KOPT-K1 (cell line): ENCODE results near the gene LASP1NB.
"Not testable (repeated sequence)": the region's sequence is repeated elsewhere in the genome, so short reads cannot be mapped to it uniquely, and the experiment has no call there.

Experiments
- H3K27ac ChIP-seq: fragments of 200-600 bp; sonication (generic); 2 replicates; pipeline ENCODE4 v1.5.1; 2016; ENCODE audit warnings: antibody characterized with exemption, mild to moderate bottlenecking, low read depth, low read length; ENCODE audit not compliant: poor library complexity, severe bottlenecking
- H3K36me3 ChIP-seq: fragments of 200-600 bp; sonication (generic); 2 replicates; pipeline ENCODE4 v1.5.1; 2017; ENCODE audit warnings: antibody characterized with exemption, mild to moderate bottlenecking, low read length, moderate library complexity; ENCODE audit not compliant: insufficient read depth
- H3K9me3 ChIP-seq: fragments of 200-600 bp; sonication (generic); 2 replicates; pipeline ENCODE4 v1.5.1; 2017; ENCODE audit warnings: antibody characterized with exemption, low read length, mild to moderate bottlenecking; ENCODE audit not compliant: insufficient read depth, poor library complexity, severe bottlenecking

The LASP1NB gene

DNA sequence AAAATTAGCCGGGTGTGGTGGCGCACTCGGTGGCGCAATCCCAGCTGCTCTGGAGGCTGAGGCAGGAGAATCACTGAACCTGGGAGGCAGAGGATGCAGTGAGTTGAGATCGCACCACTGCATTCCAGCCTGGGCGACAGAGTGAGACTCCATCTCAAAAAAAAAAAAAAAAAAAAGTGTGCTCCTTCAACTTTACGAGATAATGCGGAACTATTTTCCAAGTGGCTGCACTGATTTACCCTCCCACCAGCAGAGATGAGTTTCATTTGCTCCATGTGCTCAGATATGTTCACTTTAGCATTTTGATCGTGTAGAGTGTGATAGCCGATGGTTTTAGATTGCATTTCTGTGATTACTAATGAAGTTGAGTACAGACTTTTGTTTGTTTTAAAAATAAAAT lies 20.0 kb upstream of the LASP1NB start:
- Histone ChIP-seq H3K27ac (no peak overlapping the region), H3K36me3 (peaks cover 83% of the 10 kb centered on the region), H3K9me3 (no peaks in the 10 kb centered on the region)

DNA sequence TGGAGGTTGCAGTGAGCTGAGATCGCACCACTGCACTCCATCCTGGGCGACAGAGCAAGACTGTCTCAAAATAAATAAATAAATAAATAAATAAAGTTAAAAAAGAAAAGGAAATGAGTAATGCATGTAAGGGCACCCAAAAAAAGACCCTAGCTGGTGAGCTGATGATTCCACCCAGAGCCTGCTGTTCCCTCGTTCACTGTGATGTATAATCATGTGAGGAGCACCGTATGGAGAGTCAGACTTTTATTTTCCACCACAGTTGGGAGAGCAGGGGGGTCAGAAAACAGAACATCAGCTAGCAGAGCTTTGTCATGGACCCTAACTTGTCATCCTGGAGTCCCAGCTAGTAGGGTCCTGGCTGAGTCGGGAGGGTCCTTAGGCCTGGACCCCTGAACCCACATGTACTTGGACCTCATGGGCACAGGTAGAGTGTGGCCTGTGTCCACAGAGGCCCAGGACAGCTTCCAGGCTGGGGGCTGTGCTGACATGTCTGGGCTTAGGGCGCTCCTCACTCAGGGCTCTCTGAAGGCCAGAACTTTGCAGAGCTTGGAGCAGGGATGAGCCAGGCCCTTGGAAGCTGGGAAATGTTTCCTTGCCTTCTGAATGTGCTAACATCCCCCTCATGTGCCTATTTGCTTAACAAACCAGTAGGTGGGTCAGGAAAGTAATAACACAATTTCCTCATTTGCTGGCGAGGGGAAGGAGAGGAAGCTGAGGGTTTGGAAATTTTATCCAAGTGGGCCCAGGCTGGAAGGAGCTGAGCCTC lies 18.8 kb upstream of the LASP1NB start:
- Histone ChIP-seq H3K9me3 (no peaks in the 10 kb centered on the region), H3K27ac (no peak overlapping the region), H3K36me3 (peaks cover 90% of the 10 kb centered on the region)

DNA sequence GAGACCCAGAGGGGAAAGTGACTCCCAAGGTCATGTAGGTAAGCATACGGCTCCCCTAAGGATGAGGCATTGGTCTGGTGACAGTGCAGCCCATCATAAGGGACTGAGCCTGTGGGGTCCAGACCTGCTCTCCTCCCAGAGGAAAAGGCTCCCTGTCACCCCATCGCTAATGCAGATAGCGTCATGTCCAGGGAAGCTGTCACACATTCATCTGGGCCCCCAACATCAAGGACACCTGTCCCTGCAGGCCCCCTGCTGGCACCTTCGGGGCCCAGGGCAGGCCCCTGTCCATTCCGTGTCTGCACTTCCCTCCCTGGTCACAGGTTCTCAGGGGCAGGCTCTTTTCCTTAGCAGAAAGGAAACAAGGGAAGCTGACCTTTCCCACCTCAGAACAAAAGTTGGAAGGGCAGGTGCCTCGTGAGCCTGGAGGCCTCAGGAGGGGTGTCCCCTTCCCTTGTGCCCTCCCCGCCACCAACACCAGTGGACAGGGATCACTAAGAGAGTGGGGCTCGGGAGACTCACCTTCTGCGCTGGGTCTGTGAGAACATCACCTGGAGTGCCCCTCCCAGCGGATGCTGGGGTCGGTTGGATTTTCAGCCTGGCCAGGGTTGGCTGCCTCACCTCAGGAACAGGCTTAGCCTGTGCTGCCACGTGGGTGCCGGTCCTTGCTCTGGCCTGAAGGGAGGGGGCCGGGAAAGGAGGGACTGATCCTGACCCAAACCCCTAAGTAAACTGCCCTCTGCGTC lies 17.3 kb upstream of the LASP1NB start:
- Histone ChIP-seq H3K27ac (no peak overlapping the region), H3K36me3 (peaks cover 94% of the 10 kb centered on the region), H3K9me3 (no peaks in the 10 kb centered on the region)

DNA sequence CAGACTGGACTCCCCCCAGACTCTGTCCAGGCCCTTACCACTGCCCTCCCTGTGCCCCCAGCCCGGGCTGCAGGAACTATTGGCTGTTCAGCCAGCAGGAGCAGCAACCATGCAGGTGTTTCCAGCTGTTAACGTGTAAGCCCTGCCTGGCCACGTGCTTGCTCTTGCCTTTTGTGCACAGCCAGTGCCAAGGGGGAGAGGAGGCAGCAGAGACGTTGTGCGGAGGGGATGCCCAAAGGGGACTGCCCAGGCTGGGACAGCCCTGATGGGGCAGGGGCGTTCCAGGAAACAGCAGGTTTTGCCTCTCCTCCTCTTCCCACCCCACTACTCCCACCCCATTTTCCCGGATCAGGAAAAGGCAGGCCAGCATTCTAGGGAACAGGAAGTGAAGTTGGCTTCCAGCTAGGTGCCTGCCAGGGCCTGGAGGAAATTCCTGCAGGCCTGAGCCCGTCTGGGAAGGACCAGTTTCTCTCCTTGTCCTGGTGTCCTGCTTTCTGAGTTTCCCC lies 16.7 kb upstream of the LASP1NB start:
- Histone ChIP-seq H3K27ac (no peak overlapping the region), H3K9me3 (no peaks in the 10 kb centered on the region), H3K36me3 (peaks cover 94% of the 10 kb centered on the region)

DNA sequence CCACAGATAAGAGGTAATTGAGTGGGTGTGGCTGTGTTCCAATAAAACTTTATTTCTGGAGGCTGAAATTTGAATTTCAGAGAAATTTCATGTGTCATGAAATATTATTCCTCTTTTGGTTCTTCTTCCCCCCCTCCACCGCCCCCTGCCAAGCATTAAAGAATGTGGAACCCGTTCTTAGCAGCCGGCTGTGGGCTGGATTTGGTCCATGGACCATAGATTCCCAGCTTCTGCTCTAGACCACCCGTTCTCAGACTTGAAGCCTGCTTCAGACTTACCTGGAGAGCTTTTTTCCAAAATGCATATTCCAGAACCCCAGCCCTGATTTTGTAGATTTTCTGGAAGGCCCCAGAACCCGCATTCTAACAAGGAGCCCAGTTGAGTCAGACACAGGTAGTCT lies 15.1 kb upstream of the LASP1NB start:
- Histone ChIP-seq H3K36me3 (peaks cover 94% of the 10 kb centered on the region), H3K27ac (no peak overlapping the region), H3K9me3 (no peaks in the 10 kb centered on the region)

DNA sequence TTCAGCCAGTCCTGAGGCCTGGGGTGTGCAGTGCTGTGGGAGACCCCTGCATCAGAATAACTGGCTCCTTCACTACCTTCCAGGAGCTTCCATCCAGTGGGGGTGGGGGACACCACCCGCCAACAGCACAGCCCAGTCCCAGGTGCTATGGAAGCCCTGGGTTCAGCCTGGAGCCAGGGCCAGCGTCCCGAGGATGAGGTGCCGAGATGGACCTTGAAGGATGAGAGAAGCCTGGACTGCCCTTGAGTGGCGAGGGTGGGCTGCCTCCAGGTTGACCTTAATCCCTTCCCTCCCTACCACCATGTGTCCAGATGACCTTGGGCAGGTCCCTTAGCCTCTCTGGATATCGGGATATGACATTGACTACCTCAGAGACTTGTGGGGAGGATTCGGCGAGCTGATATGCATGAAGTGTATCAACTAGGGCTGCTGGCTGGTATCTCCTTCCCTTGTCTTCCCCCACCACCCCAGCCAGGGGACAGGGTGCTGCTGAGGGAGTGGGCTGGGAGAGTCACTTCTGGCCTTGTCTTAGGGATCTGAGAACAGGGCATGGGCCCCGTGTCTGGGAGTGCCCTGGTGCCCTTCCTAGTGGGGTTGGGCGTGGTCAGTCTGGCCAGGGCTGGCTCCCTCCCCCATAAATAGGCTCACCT lies 14.2 kb upstream of the LASP1NB start:
- Histone ChIP-seq H3K9me3 (no peaks in the 10 kb centered on the region), H3K27ac (no peak overlapping the region), H3K36me3 (peaks cover 97% of the 10 kb centered on the region)

DNA sequence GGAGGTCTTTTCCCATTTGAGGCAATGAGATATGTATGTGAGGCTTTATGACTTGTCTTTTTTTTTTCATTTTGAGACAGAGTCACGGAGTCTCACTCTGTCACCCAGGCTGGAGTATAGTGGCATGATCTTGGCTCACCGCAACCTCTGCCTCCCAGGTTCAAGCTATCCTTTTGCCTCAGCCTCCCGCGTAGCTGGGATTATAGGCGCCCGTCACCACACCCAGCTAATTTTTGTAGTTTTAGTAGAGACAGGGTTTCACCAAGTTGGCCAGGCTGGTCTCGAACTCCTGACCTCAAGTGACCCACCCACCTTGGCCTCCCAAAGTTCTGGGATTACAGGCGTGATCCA lies 13.7 kb upstream of the LASP1NB start:
- not testable (repeated sequence) for H3K27ac ChIP-seq, H3K9me3 ChIP-seq
- H3K36me3 ChIP-seq = peaks cover 99% of the 10 kb centered on the region

DNA sequence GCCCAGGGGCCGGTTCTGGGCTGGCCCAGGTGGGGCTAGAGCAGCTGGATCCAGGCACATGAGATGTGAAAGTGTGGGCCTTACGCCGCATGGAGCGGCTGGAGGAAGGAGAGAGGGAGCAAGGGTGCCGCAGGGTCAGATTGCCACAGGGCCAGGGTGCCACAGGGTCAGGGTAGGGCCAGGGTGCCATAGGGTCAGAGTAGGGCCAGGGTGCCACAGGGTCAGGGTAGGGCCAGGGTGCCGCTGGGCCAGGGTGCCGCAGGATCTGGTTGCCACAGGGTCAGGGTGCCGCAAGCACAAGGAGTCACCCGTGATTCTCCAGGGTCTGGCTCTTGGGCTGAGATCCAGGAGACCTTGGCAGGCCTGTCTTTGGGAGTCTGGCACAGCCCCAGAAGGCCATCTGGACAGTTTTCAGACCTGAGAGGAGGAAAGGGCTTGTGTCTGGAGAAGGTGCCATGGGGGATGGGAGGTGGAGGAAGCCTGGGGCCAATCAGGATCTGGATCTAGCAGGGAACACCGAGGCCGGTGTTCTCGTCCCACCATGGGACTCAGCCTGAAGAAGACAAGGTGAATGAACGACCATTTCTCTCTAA lies 13.1 kb upstream of the LASP1NB start:
- H3K27ac ChIP-seq = no peak overlapping the region
- peaks cover 99% of the 10 kb centered on the region for H3K36me3 ChIP-seq
- no peaks in the 10 kb centered on the region for H3K9me3 ChIP-seq

DNA sequence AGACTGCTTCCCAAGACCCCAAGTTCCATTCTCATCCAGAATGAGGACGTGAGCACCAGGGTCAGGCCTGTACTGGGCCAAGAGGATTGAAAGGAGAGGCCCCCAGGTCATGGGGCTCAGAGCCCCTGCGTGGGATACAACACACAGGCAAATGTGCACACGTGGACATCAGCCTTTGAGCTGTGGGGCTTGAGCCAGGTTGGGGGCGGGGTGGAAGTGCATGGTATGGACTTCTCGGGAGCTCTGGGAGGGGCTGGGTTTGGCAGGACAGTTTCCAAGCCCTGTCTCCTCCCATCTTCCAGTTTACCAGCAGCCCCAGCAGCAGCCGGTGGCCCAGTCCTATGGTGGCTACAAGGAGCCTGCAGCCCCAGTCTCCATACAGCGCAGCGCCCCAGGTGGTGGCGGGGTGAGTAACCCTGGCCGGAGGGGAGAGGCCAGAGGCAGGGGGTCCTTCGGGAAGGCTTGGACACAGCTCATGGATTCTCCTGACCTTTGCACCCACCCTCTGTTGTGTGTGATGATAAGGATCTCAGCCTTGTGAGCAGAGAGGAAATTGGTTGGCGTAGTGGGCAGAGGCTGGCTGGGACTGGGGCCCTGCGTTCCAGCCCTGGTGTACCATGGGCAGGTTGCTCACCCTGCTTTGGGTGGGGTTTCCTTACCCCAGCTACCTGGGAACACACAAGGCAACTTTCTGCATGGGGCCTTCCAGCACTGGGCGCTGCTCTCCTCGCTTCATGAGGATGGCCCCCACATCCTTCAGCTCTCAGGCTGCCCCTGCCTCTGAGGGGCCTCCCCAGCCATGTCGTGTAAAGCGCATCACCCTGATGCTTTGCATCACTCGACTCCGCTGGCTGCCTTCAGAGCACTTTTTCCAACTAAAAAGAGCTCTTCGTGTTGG lies 10.4 kb upstream of the LASP1NB start:
- peaks cover 99% of the 10 kb centered on the region for H3K36me3 ChIP-seq
- no peaks in the 10 kb centered on the region for H3K9me3 ChIP-seq
- H3K27ac ChIP-seq = no peak overlapping the region

DNA sequence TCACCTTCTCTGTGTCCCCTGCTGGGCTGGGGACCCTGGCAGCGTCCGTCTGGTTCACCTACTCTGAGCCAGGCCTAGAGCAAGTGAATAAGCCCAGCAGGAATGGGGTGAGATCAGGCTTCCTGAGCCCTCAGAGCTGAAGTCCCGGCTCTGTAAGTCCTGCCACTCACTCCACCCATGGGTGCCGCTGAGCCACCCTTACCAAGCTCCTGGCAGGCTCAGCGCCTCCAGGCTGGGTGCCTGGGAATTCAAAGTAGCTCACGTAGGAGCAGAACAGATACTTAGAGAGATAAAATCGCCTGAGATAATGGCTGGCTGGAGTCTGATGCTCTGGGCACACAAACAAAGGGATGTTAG lies 9.8 kb upstream of the LASP1NB start:
- Histone ChIP-seq H3K36me3 (peaks cover 99% of the 10 kb centered on the region), H3K9me3 (no peaks in the 10 kb centered on the region), H3K27ac (no peak overlapping the region)

DNA sequence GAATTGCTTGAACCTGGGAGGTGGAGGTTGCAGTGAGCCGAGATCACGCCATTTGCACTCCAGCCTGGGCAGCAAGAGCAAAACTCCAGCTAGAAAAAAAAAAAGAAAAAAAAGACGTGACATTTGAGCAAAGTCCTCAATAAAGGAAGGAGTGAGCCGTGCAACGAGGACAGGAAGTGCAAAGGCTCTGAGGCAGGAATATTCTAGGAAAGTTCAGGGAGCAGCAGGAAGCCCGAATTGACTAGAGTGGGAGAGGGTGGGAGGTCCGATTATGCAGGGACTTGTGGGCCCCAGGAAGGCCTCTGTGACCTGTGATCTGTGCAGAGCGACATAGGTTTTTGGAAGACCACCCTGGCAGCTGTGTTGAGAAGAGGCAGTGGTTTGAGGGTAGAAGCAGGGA lies 8.6 kb upstream of the LASP1NB start:
- Histone ChIP-seq H3K27ac (no peak overlapping the region), H3K36me3 (peaks cover 95% of the 10 kb centered on the region), H3K9me3 (no peaks in the 10 kb centered on the region)

DNA sequence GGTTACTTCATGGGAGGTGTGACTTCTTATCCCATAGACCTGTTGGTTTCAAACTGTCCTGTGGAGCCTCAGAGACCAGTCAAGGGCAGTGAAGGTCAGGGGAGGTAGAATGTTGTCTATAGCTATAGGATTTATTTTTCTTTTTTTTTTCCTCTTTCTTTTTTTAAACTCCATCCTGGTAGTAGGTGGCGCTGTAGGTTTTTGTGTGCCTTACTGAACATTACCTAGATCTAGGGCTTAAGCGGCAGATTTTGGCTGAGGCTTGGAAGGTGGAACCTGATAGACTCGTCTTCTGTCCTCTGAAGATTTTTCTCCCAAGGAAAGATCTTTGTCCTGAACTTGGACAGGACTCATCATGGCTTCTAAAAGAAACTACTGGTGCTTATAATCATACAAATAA lies 8.2 kb upstream of the LASP1NB start:
- Histone ChIP-seq H3K36me3 (peaks cover 90% of the 10 kb centered on the region), H3K27ac (no peak overlapping the region), H3K9me3 (no peaks in the 10 kb centered on the region)

DNA sequence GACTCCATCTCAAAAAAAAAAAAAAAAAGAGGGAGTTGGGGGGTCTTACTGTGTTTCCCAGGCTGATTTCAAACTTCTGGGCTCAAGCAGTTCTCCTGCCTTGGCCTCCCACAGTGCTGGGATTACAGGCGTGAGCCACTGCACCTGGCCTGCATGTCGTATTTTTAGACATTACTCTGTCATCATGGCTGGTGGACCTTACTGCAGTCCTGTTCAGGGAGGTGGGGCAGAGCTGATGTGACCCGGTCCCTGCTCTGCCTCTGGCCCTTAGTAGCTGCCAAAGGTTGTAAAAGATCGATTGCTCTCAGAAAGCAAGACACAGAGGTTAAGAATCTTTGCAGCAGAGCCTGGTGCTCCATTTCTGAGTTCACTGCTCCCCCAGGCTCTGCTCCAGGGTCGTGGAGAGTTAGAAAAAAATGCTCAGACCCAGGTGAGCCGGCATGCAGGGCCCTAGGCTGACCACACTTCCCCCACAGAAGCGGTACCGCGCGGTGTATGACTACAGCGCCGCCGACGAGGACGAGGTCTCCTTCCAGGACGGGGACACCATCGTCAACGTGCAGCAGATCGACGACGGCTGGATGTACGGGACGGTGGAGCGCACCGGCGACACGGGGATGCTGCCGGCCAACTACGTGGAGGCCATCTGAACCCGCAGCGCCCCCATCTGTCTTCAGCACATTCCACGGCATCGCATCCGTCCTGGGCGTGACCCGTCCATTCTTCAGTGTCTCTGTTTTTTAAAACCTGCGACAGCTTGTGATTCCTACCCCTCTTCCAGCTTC lies 7.1 kb upstream of the LASP1NB start:
- Histone ChIP-seq H3K27ac (no peak overlapping the region), H3K9me3 (no peaks in the 10 kb centered on the region), H3K36me3 (peaks cover 80% of the 10 kb centered on the region)

DNA sequence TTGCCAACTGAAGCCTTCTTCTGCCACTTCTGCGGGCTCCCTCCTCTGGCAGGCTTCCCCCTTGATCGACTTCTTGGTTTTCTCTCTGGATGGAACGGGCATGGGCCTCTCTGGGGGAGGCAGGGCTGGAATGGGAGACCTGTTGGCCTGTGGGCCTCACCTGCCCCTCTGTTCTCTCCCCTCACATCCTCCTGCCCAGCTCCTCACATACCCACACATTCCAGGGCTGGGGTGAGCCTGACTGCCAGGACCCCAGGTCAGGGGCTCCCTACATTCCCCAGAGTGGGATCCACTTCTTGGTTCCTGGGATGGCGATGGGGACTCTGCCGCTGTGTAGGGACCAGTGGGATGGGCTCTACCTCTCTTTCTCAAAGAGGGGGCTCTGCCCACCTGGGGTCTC lies 6.5 kb upstream of the LASP1NB start:
- Histone ChIP-seq H3K9me3 (no peaks in the 10 kb centered on the region), H3K27ac (no peak overlapping the region), H3K36me3 (peaks cover 74% of the 10 kb centered on the region)
